NAMALWA (cell line): ENCODE results near the gene TPCN1.
"Not testable (repeated sequence)": the region's sequence is repeated elsewhere in the genome, so short reads cannot be mapped to it uniquely, and the experiment has no call there.

Experiments
- DNase-seq: peaks from one replicate; pipeline ENCODE4 v3.0.0-alpha.2; 2015; ENCODE audit warnings: low spot score

Gene TPCN1

GRCh38 chr12:113196990-113197389 is 24.3 kb upstream of the TPCN1 start:
- peak; percentile 87 for DNase-seq

GRCh38 chr12:113197518-113198077 is 23.7 kb upstream of the TPCN1 start:
- no peak for DNase-seq

- no peak for DNase-seq
Observed at GRCh38 chr12:113198296-113198695, 23.0 kb upstream of the TPCN1 start.

- no peak for DNase-seq
Observed at GRCh38 chr12:113200021-113200797, 21.1 kb upstream of the TPCN1 start.

- DNase-seq = no peak
Observed at GRCh38 chr12:113201187-113202177, 19.8 kb upstream of the TPCN1 start.

GRCh38 chr12:113202300-113203075 is 18.8 kb upstream of the TPCN1 start:
- DNase-seq = no peak

GRCh38 chr12:113203852-113204760 is 17.2 kb upstream of the TPCN1 start:
- peak; percentile 79 for DNase-seq

- DNase-seq = no peak
Observed at GRCh38 chr12:113204804-113205203, 16.5 kb upstream of the TPCN1 start.

GRCh38 chr12:113206802-113207201 is 14.5 kb upstream of the TPCN1 start:
- not testable (repeated sequence) for DNase-seq

GRCh38 chr12:113207613-113208040 is 13.6 kb upstream of the TPCN1 start:
- DNase-seq = peak; percentile 76

- peak; percentile 98 for DNase-seq
Observed at GRCh38 chr12:113208041-113208934, 13.0 kb upstream of the TPCN1 start.

GRCh38 chr12:113211160-113211559 is 10.1 kb upstream of the TPCN1 start:
- no peak for DNase-seq

- peak; percentile 65 for DNase-seq
Observed at GRCh38 chr12:113214895-113215400, 6.3 kb upstream of the TPCN1 start.

- no peak for DNase-seq
Observed at GRCh38 chr12:113216027-113216426, 5.2 kb upstream of the TPCN1 start.

- DNase-seq = peak; percentile 72
Observed at GRCh38 chr12:113220593-113221180, 577 bp upstream of the TPCN1 start.

- DNase-seq = peak; percentile 71
Observed at GRCh38 chr12:113221997-113222729, 899 bp downstream of the TPCN1 start.

- peak; percentile 65 for DNase-seq
Observed at GRCh38 chr12:113222730-113223531, 1.7 kb downstream of the TPCN1 start.
